HL-60 (cell line): ENCODE results near the gene NAGLU.
A peak's percentile ranks its signal among the peaks of the same experiment; 100 is the strongest.

Experiments used
- GABPA ChIP-seq: IDR thresholded peaks from 2 replicates; pipeline ENCODE4 v1.6.1; 2012; ENCODE audit warnings: low read depth
- POLR2AphosphoS5 ChIP-seq: IDR thresholded peaks from 2 replicates; pipeline ENCODE4 v1.6.1; 2012; ENCODE audit warnings: low read depth
- SPI1 ChIP-seq: IDR thresholded peaks from 2 replicates; pipeline ENCODE4 v1.6.1; 2012; ENCODE audit warnings: low read depth, mild to moderate bottlenecking, borderline replicate concordance
- TF ChIP-seq, protein P1 (sequence below): IDR thresholded peaks from one replicate; pipeline ENCODE4 v1.5.1; 2011; ENCODE audit warnings: low read length, control low read depth, inconsistent platforms; ENCODE audit not compliant: insufficient read depth
- TF ChIP-seq, protein P2 (sequence below): IDR thresholded peaks from 2 replicates; pipeline ENCODE4 v1.6.1; 2012; ENCODE audit warnings: low read depth; ENCODE audit not compliant: insufficient replicate concordance

DNA sequence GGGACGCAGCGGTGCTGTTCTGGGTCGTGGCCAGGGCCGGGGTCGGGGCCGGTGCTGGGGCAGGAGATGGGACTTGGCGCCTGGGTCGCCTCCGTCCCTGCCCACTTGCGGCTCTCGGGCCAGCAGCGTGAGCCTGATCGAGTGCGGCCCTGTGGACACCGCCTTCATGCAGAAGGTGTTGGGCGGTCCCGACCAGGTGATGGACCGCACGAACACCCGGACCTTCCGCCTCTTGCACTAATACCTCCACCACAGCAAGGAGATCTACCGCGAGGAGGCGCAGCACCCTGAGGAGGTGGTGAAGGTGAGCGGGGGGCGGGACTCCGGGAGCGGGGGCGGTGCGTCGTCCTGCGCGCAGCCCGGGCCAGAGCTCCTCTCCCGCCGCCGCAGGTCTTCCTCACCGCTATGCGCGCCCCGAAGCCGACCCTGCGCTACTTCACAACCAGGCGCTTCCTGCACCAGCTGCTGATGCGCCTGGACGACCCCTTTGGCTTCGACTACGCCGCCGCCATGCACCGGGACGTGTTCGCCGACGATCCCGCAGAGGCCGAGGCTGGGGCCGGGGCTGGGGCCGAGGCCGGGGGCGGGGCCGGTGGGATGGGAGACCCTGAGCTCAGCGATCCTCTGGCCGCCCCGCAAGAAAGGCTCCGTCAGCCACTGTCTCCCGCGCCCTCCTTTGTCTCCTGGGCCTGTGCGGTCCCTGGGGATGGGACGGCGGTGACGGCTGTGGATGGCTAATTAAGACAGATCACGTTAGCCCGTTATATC lies 12.2 kb downstream of the NAGLU start:
- TF ChIP-seq, protein P1, sequence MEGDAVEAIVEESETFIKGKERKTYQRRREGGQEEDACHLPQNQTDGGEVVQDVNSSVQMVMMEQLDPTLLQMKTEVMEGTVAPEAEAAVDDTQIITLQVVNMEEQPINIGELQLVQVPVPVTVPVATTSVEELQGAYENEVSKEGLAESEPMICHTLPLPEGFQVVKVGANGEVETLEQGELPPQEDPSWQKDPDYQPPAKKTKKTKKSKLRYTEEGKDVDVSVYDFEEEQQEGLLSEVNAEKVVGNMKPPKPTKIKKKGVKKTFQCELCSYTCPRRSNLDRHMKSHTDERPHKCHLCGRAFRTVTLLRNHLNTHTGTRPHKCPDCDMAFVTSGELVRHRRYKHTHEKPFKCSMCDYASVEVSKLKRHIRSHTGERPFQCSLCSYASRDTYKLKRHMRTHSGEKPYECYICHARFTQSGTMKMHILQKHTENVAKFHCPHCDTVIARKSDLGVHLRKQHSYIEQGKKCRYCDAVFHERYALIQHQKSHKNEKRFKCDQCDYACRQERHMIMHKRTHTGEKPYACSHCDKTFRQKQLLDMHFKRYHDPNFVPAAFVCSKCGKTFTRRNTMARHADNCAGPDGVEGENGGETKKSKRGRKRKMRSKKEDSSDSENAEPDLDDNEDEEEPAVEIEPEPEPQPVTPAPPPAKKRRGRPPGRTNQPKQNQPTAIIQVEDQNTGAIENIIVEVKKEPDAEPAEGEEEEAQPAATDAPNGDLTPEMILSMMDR = no peak
- TF ChIP-seq POLR2AphosphoS5 = 0 out of 2 replicates have a peak, but pooled peaks have one; percentile 14
- TF ChIP-seq, protein P2, sequence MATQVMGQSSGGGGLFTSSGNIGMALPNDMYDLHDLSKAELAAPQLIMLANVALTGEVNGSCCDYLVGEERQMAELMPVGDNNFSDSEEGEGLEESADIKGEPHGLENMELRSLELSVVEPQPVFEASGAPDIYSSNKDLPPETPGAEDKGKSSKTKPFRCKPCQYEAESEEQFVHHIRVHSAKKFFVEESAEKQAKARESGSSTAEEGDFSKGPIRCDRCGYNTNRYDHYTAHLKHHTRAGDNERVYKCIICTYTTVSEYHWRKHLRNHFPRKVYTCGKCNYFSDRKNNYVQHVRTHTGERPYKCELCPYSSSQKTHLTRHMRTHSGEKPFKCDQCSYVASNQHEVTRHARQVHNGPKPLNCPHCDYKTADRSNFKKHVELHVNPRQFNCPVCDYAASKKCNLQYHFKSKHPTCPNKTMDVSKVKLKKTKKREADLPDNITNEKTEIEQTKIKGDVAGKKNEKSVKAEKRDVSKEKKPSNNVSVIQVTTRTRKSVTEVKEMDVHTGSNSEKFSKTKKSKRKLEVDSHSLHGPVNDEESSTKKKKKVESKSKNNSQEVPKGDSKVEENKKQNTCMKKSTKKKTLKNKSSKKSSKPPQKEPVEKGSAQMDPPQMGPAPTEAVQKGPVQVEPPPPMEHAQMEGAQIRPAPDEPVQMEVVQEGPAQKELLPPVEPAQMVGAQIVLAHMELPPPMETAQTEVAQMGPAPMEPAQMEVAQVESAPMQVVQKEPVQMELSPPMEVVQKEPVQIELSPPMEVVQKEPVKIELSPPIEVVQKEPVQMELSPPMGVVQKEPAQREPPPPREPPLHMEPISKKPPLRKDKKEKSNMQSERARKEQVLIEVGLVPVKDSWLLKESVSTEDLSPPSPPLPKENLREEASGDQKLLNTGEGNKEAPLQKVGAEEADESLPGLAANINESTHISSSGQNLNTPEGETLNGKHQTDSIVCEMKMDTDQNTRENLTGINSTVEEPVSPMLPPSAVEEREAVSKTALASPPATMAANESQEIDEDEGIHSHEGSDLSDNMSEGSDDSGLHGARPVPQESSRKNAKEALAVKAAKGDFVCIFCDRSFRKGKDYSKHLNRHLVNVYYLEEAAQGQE = no peak
- no peak for TF ChIP-seq SPI1
- TF ChIP-seq GABPA = no peak
